Measurements from ENCODE around the gene GABPB1. TPM values are rescaled to one million over a fixed set of nuclear protein-coding genes. Genes with fewer than 3 reads are reported as not detected.
A peak's percentile ranks its signal among the peaks of the same experiment; 100 is the strongest.

The GABPB1 gene
- total and polyA plus RNA-seq, 2 donors, result 10.0 to 47.2 TPM

GRCh38 chr15:50361756-50362155 lies 6.8 kb upstream of the GABPB1 start:
- 88% methylated on average over 6 of the region's 6 CpGs for WGBS
- no peak overlapping the region for H3K27ac ChIP-seq (ENCODE audit: low read depth)
- H3K4me3 ChIP-seq (ENCODE audit: low read depth, low read length), result no peak overlapping the region
- no peaks in the 10 kb centered on the region for H3K36me3 ChIP-seq (ENCODE audit: insufficient read depth)
- H3K4me1 ChIP-seq (ENCODE audit: insufficient read depth), result no peaks in the 10 kb centered on the region
- no peak for DNase-seq (ENCODE audit: extremely low spot score)

- Histone ChIP-seq H3K27ac (ENCODE audit: low read depth) (no peak overlapping the region), H3K36me3 (ENCODE audit: insufficient read depth) (no peaks in the 10 kb centered on the region), H3K4me3 (ENCODE audit: low read depth, low read length) (no peak overlapping the region), H3K4me1 (ENCODE audit: insufficient read depth) (no peaks in the 10 kb centered on the region)
- WGBS, result 93% methylated on average over 1 of the region's 1 CpG
- DNase-seq (ENCODE audit: extremely low spot score), result no peak
Measured at GRCh38 chr15:50358845-50359244, 3.8 kb upstream of the GABPB1 start.

DNA sequence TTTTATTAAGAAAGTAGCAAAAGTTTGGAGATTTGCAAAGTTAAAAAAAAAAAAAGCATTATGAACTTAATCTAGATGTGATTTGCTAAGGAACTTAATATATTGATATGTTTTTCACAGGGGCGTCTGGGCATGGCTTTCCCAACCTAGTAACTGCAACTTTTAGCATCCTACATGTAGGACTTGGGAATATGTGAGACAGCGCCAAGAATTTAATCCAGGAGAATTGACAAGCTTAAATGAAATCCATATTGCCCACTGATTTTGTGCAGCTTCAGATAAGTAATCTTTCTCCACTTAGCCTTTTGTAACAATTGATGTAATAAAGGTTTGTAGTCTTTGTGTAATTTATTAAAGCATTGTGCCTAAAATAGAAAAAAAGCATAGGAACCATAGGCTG lies 982 bp upstream of the GABPB1 start:
- no peak overlapping the region for H3K27ac ChIP-seq (ENCODE audit: low read depth)
- H3K4me3 ChIP-seq (ENCODE audit: low read depth, low read length), result peak overlapping the region; percentile 91
- H3K36me3 ChIP-seq (ENCODE audit: insufficient read depth), result no peaks in the 10 kb centered on the region
- no peaks in the 10 kb centered on the region for H3K4me1 ChIP-seq (ENCODE audit: insufficient read depth)
- 8% methylated on average over 2 of the region's 2 CpGs for WGBS
- DNase-seq (ENCODE audit: extremely low spot score), result no peak

DNA sequence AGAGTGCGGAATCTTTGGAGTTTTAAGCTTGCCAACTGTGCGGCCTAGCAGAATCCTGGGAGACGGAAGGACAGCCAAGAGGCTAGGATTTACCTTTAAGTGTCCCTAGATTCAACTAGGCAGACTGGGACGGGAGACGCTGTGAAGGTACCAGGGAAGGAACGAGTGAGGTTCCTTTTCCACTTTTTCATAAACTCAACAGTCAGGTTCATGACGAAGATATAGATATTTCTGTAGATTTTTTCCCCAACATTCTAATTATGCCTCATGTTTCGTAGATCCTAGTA lies 564 bp upstream of the GABPB1 start:
- peak overlapping the region; percentile 91 for H3K4me3 ChIP-seq (ENCODE audit: low read depth, low read length)
- H3K36me3 ChIP-seq (ENCODE audit: insufficient read depth), result no peaks in the 10 kb centered on the region
- DNase-seq (ENCODE audit: extremely low spot score), result no peak
- H3K4me1 ChIP-seq (ENCODE audit: insufficient read depth), result no peaks in the 10 kb centered on the region
- peak overlapping the region; percentile 98 for H3K27ac ChIP-seq (ENCODE audit: low read depth)
- WGBS, result under 1% methylated on average over 8 of the region's 8 CpGs

GRCh38 chr15:50353975-50354837 lies 792 bp downstream of the GABPB1 start:
- WGBS, result under 1% methylated on average over 79 of the region's 79 CpGs
- Histone ChIP-seq H3K4me3 (ENCODE audit: low read depth, low read length) (peak overlapping the region; percentile 91), H3K27ac (ENCODE audit: low read depth) (peak overlapping the region; percentile 98), H3K4me1 (ENCODE audit: insufficient read depth) (no peaks in the 10 kb centered on the region), H3K36me3 (ENCODE audit: insufficient read depth) (no peaks in the 10 kb centered on the region)
- DNase-seq (ENCODE audit: extremely low spot score), result peak; percentile 59

- 2% methylated on average over 6 of the region's 6 CpGs for WGBS
- peak; percentile 21 for DNase-seq (ENCODE audit: extremely low spot score)
Measured at GRCh38 chr15:50353251-50353974, 1.6 kb downstream of the GABPB1 start.

DNA sequence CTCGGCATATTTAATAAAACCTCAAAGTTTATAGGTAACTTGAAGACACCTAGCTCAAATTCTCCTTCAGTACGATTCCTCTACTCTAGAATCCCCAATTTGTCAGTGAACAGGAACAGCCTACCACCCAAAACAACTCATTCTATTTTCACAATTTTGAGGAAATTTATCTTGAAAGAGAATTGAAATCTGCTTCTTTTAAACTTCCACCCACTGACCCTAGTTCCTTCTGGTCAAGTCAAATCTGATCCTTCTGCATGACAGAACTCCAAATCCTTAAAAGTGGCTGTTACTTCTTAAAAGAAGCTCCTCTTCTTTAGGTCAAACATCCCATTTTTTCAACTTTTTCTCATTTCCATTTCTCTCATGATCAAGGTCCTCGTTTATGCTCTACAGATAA lies 4.4 kb downstream of the GABPB1 start:
- Histone ChIP-seq H3K4me3 (ENCODE audit: low read depth, low read length) (no peak overlapping the region), H3K27ac (ENCODE audit: low read depth) (no peak overlapping the region), H3K36me3 (ENCODE audit: insufficient read depth) (no peaks in the 10 kb centered on the region), H3K4me1 (ENCODE audit: insufficient read depth) (no peaks in the 10 kb centered on the region)
- WGBS, result 78% methylated on average over 3 of the region's 3 CpGs
- no peak for DNase-seq (ENCODE audit: extremely low spot score)

More at GRCh38 chr15:50353251-50353974, 1.6 kb downstream of the GABPB1 start:
- Histone ChIP-seq H3K4me1 (ENCODE audit: insufficient read depth) (no peaks in the 10 kb centered on the region), H3K4me3 (ENCODE audit: low read depth, low read length) (peak overlapping the region; percentile 91), H3K27ac (ENCODE audit: low read depth) (peak overlapping the region; percentile 98), H3K36me3 (ENCODE audit: insufficient read depth) (no peaks in the 10 kb centered on the region)

DNA sequence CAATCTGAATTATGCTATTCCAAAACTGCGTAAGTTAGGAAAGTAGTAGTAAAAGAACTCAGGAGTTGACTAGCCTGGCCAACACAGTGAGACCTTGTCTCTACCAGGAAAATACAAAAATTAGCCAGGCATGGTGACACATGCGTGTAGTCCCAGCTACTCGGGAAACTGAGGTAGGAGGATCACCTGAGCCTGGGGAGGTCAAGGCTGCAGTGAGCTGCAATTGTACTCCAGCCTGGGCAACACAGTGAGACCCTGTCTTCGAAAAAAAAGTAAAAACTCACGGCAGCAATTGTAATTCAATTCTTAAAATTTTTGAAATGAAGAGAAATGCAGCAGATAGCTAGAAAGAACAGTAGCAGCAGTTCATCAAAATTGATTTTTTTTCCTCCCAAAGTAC lies 9.7 kb downstream of the GABPB1 start:
- 97% methylated on average over 5 of the region's 5 CpGs for WGBS

GRCh38 chr15:50344006-50344464 lies 11.0 kb downstream of the GABPB1 start:
- no peak overlapping the region for H3K4me3 ChIP-seq (ENCODE audit: low read depth, low read length)
- no peaks in the 10 kb centered on the region for H3K4me1 ChIP-seq (ENCODE audit: insufficient read depth)
- no peaks in the 10 kb centered on the region for H3K36me3 ChIP-seq (ENCODE audit: insufficient read depth)
- no peak overlapping the region for H3K27ac ChIP-seq (ENCODE audit: low read depth)
- 77% methylated on average over 3 of the region's 3 CpGs for WGBS
- DNase-seq (ENCODE audit: extremely low spot score), result no peak

More for the DNA sequence above, 9.7 kb downstream of the GABPB1 start:
- Histone ChIP-seq H3K4me1 (ENCODE audit: insufficient read depth) (no peaks in the 10 kb centered on the region), H3K4me3 (ENCODE audit: low read depth, low read length) (no peak overlapping the region), H3K27ac (ENCODE audit: low read depth) (no peak overlapping the region), H3K36me3 (ENCODE audit: insufficient read depth) (no peaks in the 10 kb centered on the region)
- DNase-seq (ENCODE audit: extremely low spot score), result no peak

- Histone ChIP-seq H3K4me1 (ENCODE audit: insufficient read depth) (no peaks in the 10 kb centered on the region), H3K4me3 (ENCODE audit: low read depth, low read length) (no peak overlapping the region), H3K27ac (ENCODE audit: low read depth) (no peak overlapping the region), H3K36me3 (ENCODE audit: insufficient read depth) (peaks cover 1% of the 10 kb centered on the region)
- no peak for DNase-seq (ENCODE audit: extremely low spot score)
- 83% methylated on average over 7 of the region's 7 CpGs for WGBS
Measured at GRCh38 chr15:50341616-50342136, 13.3 kb downstream of the GABPB1 start.

- no peak overlapping the region for H3K27ac ChIP-seq (ENCODE audit: low read depth)
- no peak overlapping the region for H3K4me3 ChIP-seq (ENCODE audit: low read depth, low read length)
- 97% methylated on average over 1 of the region's 1 CpG for WGBS
- H3K36me3 ChIP-seq (ENCODE audit: insufficient read depth), result peaks cover 1% of the 10 kb centered on the region
- H3K4me1 ChIP-seq (ENCODE audit: insufficient read depth), result no peaks in the 10 kb centered on the region
- no peak for DNase-seq (ENCODE audit: extremely low spot score)
Measured at GRCh38 chr15:50340416-50340815, 14.6 kb downstream of the GABPB1 start.

DNA sequence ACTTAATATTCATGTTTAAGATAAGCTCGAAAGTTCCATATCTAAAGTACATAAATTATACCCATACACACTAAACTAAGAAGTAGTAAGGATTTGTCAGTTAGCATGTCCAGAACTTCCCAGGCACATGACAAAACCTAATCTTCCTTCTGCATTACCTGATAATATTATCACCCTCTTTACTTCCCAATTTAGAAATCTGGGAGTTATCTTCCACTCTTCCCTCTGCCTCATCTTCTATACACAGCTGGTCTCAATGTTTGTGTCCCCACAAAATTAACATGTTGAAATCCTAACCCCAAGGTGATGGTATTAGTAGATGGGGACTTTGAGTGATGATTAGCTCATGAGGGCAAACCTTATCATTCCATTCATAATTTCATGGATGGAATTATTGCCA lies 15.3 kb downstream of the GABPB1 start:
- H3K4me1 ChIP-seq (ENCODE audit: insufficient read depth), result no peaks in the 10 kb centered on the region
- DNase-seq (ENCODE audit: extremely low spot score), result no peak
- H3K27ac ChIP-seq (ENCODE audit: low read depth), result no peak overlapping the region
- no peak overlapping the region for H3K4me3 ChIP-seq (ENCODE audit: low read depth, low read length)
- WGBS, result 76% methylated on average over 1 of the region's 1 CpG
- peaks cover 1% of the 10 kb centered on the region for H3K36me3 ChIP-seq (ENCODE audit: insufficient read depth)

DNA sequence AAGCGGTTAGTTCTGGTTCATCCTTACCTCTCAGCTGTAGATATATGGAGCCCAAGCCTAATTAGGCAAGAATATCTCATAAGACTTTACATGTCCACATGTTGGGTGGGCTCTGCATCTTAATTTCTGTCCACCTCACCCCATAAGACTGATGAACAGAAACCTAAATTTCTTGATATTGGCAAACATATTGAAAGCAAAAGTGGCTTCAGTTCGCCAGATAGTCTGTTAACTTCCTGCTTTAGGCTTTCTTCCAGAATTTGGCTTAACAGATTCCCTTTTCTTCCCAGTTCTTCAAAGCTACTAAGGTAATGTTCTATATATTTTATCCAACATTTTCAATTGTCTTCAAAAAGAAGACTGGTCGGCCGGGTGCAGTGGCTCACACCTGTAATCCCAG lies 19.7 kb downstream of the GABPB1 start:
- Histone ChIP-seq H3K27ac (ENCODE audit: low read depth) (no peak overlapping the region), H3K4me1 (ENCODE audit: insufficient read depth) (no peaks in the 10 kb centered on the region), H3K4me3 (ENCODE audit: low read depth, low read length) (no peak overlapping the region), H3K36me3 (ENCODE audit: insufficient read depth) (peaks cover 1% of the 10 kb centered on the region)
- DNase-seq (ENCODE audit: extremely low spot score), result no peak
- WGBS, result 97% methylated on average over 4 of the region's 4 CpGs

DNA sequence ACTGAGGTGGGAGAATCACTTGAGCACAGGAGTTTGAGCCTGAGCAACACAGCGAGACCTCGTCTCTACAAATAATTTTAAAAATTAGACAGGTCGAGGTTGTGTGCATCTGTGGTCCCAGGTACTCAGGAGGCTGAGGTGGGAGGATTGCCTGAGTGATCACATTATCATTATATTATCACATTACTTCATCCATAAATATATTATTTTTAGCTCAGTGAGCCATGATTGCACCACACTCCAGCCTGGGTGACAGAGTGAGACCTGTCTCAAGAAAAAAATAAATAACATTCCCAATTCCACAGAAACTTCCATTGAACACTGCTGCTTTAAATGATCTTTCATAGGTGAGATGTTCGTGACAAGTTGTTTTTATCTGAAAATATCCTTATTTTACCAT lies 21.8 kb downstream of the GABPB1 start:
- Histone ChIP-seq H3K4me1 (ENCODE audit: insufficient read depth) (no peaks in the 10 kb centered on the region), H3K4me3 (ENCODE audit: low read depth, low read length) (no peak overlapping the region), H3K36me3 (ENCODE audit: insufficient read depth) (no peaks in the 10 kb centered on the region), H3K27ac (ENCODE audit: low read depth) (no peak overlapping the region)
- WGBS, result 98% methylated on average over 4 of the region's 4 CpGs
- no peak for DNase-seq (ENCODE audit: extremely low spot score)
